Stimulated activated CD4-positive, alpha-beta T cell treated with anti-CD3 and anti-CD28 coated beads, Interleukin-15, amount 100 ng/mL, for 24 hours (primary cell): ENCODE measurements around the gene NFE2L3.
"Not testable (repeated sequence)": the region's sequence is repeated elsewhere in the genome, so short reads cannot be mapped to it uniquely, and the experiment has no call there.

Experiments used
- DNase-seq: peaks from one replicate; pipeline ENCODE4 v3.0.0-alpha.2; 2020

NFE2L3 gene, protein sequence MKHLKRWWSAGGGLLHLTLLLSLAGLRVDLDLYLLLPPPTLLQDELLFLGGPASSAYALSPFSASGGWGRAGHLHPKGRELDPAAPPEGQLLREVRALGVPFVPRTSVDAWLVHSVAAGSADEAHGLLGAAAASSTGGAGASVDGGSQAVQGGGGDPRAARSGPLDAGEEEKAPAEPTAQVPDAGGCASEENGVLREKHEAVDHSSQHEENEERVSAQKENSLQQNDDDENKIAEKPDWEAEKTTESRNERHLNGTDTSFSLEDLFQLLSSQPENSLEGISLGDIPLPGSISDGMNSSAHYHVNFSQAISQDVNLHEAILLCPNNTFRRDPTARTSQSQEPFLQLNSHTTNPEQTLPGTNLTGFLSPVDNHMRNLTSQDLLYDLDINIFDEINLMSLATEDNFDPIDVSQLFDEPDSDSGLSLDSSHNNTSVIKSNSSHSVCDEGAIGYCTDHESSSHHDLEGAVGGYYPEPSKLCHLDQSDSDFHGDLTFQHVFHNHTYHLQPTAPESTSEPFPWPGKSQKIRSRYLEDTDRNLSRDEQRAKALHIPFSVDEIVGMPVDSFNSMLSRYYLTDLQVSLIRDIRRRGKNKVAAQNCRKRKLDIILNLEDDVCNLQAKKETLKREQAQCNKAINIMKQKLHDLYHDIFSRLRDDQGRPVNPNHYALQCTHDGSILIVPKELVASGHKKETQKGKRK

DNA sequence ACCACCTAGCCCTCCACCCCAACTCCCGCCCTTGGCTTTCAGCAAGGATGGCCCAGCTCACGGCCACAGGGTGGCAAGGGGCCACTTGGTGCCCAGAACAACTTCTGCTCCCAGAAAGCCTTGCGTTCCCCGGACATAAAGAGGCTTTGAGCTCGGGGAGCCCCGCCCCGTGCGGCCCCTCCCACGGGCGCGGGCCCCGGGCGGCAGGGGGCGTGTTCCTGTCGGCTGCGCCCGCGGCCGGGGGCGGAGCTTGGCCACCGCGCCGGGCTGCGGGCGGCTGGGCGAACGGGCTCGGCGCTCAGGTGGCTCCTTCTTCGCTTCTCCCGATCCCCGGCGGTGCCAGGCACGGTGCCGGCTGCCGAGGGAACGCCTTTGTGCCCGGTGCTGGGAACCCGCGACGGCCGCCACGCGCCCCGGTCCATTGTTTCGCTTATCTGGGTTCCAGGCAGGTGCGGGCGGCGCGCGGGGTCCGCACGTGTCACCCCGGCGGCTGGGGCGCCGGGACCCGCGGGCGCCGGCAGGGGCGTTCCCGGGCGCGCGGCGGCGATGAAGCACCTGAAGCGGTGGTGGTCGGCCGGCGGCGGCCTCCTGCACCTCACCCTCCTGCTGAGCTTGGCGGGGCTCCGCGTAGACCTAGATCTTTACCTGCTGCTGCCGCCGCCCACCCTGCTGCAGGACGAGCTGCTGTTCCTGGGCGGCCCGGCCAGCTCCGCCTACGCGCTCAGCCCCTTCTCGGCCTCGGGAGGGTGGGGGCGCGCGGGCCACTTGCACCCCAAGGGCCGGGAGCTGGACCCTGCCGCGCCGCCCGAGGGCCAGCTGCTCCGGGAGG, at the start of gene NFE2L3:
Gene NFE2L3, plus strand, starts transcription at position 246 of the 829 bp plus-strand sequence. Its CDS starts 301 bp downstream, at position 547.
- peak; percentile 90 for DNase-seq

DNA sequence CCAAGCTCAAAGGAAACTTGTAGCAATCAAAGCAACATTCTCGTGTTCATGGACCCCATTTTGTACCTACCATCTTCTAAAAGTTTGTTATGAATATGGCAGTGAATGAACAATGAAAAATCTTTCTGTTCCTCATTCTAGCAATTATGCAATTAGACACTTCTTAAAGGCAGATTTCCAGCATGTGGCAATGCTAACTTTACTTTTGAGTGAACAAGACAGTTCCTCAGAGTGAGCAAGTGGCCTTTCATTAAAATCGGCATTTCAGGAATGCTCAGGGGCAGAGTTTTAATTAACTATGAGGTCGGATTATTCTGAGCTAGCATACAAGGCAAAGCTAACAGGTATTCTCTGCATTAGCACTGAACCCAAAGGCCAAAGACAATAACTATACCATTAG, 48.4 kb upstream of the NFE2L3 start:
- no peak for DNase-seq

DNA sequence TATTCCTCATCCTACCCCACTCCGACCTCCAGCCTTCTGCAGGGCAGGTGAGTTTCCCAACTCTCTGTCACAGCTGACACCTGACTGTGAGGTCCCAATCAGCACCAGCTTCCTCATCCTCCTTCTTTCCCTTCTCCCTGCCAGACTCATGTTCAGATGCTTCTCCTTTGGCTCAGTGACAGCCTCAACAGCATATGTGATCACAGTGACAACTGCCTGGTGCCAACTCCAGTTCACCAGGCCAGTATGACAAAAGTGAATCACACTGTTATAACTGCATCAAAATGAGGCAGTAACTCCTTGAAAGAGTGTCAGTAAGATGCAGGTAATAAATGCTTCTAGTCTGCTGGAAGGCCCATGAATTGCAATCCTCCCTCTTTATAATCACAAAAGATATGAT, 46.8 kb upstream of the NFE2L3 start:
- DNase-seq = no peak

DNA sequence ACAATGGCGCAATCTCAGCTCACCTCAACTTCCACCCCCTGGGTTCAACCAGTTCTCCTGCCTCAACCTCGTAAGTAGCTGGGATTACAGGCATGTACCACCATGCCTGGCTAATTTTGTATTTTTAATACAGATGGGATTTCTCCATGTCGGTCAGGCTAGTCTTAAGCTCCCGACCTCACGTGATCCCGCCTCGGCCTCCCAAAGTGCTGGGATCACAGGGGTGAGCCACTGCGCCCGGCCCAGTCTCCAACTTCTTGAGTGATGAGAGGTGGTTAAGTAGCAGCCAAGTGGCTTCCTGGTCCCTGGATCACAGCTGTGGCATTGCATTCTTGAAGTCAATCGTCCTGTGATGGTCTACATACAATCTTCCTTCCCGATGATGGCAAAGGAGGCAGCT, 46.1 kb upstream of the NFE2L3 start:
- DNase-seq = no peak

DNA sequence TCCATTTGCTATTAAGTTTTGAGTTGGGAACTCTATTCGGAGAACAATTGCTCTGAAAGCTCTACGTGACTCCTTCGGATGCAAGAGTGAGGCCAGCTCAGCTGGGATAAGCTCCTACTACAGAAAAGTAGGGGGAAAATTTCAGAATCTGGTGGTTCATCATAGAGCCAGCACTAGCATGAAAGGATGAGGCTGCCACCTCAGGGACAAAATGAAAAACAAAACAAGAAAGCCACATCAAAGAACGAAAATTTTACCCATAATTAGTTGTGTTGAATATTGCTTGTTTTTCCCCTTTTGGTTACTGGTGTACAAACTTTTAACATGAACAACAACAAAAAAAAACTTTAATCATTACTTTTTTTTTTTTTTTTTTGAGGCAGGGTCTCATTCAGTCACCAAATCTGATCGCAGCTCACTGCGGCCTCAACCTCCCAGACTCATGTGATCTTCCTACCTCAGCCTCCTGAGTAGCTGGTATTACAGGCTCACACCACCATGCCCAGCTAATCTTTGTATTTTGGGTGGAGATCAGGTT, 39.7 kb upstream of the NFE2L3 start:
- DNase-seq = no peak

DNA sequence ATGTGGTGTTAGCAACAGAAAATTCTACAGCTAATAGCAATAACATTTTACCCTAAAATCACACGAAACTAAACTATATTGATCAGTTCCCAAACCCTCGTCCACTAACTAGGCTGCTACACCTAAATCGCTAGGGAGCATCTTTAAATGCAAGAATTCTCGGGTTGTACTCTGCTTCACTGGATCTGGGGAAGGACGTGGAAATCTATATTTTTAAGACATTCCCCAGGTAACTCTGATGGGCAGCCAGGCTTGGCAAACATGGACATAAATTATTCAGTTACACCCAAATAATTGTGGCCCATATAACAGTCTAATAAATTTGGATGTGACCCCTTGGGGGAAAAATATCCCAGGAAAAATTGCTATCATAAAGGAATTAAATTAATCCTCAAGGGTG, 36.3 kb upstream of the NFE2L3 start:
- DNase-seq = no peak

DNA sequence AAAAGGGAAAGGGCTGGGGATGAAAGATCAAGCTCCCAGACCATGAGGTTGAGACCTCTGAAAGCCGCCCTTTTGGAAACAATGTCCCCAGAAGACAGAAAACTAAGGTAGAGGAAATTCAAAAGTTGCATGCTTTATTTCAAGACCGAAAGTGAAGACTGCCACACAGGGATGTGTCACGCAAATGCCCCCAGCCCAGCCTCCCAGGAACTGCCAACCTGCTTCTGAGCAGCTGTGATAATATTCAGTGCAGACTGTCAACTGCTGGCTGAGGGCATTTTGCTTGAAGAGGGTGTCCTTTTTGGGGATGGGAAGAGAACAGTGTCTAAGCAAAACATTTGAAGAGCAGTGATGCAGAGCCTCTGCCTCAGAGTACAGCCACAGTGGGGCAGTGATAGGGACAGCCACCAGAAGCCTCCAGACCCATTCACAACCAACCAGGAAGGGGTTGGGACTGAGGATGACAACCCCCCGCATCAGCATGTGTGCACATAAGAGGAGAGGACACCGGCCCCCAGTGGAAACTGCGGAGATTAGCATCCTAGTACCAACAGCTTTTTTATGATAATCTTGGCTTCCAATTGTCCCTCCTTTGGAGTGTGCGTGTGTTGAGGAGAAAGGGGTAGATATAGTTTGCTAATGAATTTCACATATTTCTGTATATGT, 34.7 kb upstream of the NFE2L3 start:
- DNase-seq = no peak

DNA sequence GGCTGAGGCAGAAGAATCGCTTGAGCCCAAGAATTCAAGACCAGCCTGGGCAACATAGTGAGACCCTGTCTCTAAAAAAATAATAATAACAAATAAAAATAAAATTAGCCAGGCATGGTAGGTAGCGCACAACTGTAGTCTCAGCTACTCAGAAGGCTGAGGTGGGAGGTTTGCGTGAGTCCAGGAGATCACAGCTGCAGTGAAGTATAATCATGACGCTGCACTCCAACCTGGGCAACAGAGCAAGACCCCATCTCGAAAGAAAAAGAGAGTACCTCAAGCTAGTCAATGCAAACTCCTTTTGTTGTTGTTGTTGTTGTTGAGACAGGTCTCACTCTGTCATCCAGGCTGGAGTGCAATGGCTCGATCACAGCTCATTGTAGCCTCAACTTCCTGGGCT, 34.0 kb upstream of the NFE2L3 start:
- no peak for DNase-seq

DNA sequence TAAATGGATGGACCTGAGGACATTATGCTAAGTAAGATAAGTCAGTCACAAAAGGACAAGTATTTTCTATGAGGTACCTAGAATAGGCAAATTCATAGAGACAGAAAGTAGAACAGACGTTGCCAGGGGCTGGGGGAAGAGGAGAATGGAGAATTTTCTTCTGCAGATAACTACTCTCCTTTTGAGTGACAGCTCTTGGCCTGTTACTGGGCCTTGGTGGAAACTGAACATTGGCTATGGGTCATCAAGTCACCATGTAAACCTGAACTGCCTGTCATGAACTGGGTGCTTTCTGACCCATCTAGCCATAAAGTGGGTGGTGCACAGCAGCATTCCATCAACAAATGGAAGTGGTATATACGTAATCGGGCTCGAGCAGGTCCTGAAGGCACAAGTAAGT, 29.3 kb upstream of the NFE2L3 start:
- no peak for DNase-seq

DNA sequence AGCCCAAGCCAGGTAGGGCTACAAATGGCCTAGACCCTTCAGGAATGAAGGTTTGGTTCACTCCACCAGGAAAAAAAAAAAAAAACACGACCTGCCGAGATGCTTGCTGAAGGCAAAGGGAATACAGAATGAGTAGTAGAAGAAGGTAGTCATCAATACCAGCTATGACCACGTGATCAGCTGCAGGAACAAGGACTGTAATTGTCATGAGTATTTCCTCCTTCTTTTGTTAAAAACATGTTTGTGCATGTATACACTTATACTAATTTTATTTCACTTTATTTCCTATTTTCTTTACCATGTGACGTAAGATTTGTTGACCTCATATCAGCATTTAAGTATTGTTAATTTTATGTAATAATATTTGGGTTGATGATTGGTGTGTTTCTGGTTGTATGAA, 27.2 kb upstream of the NFE2L3 start:
- not testable (repeated sequence) for DNase-seq

DNA sequence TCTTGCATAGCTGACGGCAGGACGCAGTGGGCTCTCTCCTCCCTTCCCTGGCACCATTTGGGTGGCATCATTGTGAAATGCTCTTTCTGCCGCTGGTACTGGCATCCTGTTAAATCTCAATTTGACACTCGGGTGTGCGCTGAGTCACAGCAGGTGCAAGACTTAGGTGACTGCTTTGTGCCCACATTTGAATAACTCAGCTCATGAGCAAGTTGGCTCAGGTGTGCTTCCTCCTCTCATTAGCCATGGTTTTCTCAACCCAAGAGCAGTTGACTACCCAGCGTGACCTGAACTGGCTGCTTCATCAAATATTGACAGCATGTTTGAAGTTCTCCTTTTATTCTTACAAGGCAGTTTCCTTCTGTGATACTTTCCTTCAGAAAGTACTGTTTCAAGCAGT, 24.6 kb upstream of the NFE2L3 start:
- no peak for DNase-seq

DNA sequence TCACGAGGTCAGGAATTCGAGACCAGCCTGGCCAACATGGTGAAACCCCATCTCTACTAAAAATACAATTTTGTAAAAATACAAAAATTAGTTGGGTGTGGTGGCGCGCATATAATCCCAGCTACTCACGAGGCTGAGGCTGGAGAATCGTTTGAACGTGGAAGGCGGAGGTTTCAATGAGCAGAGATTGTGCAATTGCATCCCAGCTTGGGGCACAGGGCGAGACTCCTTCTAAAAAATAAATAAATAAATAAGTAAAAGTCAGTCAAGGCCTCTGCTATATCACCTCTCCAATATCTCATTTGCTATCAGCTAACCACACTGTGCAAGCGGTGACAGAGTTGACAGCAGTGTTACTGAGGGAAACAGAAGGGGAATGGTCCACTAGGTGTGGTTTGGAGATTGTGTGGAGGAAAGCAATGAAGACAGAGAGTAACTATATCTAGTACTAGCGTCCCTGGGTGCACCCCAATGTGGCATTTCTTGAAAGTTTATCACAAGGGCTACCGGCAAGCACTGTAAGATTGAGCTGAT, 20.9 kb upstream of the NFE2L3 start:
- no peak for DNase-seq

DNA sequence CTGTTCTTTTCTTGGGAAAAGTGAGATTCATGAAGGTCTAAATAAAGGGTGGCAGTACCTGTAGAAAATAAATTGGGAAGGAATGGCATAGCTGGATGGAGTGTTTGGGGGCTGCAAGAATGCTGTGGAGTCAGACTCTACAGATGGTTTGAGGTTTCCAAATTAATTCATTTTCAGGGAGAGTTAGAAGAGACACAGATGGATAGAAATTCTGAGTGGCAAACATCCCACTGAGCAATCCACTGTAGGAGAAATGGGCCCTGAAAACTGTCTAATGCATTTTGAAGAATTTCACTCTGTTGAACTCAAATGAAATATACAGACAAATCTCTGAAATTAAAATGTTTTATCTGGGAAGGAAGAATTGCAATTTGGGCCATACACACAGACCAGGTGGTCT, 16.9 kb upstream of the NFE2L3 start:
- DNase-seq = no peak

DNA sequence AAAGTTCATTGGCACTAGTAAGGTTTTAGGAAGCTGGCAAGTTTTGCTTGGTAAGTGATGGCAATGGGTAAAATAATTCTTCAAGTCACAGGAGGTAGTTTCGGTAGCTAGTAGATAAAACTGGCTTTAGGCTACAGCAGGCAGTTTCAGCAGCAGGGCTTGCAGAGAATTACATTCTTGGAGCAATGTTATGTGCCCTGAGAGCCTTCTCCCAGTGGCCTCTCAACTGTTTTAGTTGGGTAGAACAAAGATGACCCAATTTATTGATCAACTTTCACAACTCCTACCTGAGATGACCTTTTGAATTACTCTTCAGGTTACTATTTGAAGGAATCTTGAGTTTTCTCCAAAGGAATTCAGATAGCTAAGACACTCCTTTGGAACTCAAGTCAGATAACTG, 16.4 kb upstream of the NFE2L3 start:
- no peak for DNase-seq

DNA sequence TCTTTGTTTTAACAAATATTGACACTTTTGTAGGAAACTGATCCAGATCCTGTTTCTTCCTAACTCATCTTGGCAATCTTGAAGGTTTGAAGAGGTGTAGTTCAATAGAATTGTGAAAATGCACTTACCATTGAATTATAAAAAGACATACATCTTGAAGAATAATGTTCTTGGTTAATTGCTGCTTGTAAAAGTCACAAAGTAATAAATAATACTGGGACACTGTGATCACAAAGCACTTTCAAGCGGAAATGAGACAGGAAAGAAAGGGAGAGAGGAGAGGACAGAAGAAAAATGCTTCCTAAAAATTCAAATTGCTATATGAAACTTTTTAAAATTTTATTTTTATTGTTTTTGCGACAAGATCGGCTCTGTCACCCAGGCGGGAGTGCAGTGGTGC, 15.2 kb upstream of the NFE2L3 start:
- DNase-seq = no peak

DNA sequence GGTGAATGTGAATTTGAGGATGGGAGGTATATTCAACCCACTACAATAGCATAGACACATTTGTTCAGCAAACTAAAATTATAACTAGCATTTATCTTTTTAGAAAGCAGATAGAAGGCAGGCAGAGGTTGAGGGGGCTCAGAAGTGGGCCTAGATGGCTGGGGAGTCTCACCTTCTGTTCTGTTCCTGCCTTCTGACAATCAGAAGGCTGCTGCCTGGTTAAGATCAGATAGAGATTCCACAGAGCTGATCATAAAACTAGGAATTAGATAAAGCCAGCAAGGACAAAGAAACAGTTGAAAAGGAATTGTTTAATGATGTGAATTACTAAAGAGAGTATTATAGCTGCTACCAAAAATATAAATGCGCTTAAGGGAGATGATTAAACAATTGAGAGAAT, 11.6 kb upstream of the NFE2L3 start:
- DNase-seq = no peak

DNA sequence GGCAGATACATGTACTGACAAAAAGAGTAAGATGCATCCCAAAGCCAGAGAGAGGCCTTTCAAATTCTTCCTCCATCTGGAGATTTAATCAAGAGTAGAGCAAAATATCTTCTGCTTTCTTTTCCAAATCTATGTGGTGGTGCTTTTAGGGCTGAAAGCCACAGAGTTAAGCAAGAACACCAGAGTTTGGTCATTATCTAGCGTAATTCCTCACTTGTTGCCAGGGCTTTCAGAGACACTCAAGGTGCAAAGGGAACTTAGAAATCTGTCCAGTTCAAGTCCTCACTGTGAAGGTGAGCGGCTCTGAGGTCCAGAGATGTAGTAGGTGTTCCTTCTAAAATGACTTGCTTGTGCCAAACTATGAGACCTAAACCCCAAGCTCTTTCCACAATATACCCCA, 10.9 kb upstream of the NFE2L3 start:
- no peak for DNase-seq

DNA sequence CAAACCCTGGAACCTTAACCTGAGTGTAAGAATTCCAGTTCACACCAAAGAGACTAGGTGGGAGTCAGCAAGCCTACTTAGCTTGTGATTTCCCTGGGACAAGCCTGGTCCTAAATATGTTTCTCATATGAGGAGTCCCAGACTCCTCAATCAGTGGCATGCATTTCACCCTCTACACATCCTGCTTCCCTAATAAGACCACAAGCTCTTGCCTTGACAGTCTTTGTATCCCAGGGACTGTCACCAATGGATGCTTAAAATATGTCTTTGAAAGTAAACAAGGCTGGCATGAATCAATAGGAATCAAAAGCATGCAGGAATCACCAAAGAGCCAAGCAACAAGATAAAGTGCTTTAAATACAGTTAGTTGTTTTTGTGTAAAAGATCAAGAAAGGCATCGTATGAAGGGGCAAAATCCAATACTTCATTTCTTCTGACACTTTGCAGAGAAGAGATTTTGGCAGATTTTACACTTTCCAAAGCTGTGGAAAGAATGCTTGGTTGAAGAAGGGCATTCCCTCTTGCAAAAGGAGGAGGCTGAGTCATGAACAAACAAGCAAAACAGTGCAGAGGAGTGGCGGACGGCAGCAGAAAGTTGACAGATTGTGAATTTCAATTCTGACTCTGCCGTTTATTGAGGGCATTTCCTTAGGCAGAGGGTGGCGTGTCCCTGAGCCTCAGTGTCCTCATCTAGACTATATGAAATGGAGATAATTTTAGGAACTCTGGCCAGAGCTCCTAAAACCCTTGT, 8.5 kb upstream of the NFE2L3 start:
- DNase-seq = no peak

DNA sequence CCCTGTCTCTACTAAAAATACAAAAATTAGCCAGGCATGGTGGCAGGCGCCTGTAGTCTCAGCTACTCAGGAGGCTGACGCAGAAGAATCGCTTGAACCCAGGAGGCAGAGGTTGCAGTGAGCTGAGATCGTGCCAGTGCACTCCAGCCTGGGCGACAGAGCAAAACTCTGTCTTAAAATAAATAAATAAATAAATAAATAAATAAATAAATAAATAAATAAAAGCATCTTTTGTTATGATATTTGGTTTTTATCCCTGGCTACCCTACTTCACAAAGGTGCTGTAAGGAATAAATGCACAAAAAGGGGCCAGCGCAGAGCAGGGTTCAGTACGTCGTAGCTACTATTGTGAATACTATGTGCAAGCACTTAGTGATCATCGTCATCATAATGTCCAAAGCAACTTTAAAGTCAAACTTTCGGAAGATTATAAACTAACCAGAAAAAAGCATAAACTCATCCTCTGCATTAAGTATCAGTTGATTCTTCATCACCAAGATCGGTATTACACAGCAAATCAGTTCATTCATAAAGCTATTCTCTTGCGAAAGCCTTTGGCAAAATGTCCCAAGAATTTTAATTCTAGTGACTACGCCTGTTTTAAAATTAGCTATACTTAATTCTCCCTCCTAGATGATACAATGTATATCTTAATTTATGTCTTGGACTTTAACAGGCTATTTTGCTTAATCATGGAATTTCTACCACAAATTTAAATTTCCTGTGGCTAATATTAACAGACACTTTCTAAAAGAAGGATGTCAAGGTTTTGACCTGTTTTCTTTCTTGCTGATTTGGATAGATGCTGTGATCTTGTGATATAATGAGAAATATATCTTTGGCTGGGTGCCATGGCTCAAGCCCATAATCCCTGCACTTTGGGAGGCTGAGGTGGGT, 7.6 kb upstream of the NFE2L3 start:
- no peak for DNase-seq

DNA sequence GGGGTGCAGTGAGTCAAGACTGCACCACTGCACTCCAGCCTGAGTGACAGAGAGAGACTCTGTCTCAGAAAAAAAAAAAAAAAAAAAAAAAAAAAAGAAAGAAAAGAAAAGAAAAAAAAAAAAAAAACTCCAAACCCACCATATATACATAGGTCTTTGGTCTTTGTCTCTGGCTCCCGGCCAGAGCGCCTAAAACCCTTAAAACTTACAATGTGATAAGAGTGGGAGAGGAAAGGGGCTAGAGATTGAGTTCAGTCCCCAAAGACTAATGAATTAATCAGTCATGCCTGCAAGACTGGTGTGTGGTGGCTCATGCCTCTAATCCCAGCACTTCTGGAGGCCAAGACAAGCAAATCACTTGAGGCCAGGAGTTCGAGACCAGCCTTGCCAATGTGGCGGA, 6.8 kb upstream of the NFE2L3 start:
- no peak for DNase-seq

DNA sequence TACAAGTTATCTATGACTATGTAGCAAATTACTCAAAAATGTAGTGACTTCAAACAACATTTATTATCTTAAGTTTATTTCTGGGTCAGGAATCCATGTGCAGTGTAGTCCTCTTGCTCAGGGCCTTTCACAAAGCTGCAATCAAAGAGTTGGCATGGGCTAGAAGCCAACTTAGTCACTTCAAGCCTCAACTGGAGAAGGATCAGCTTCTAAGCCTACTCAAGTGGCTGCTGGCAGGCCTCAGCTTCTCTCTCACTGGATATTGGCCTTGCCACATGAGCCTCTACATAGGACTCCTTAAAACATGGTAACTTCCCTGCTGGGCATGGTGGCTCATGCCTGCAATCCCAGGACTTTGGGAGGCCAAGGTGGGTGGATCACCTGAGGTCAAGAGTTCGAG, 5.0 kb upstream of the NFE2L3 start:
- no peak for DNase-seq
